ENCODE results near the gene RBM28. TPM values are rescaled to one million over a fixed set of nuclear protein-coding genes. Genes with fewer than 3 reads are reported as not detected.

Gene RBM28
- total and polyA plus RNA-seq, 2 of the 8 experiments (the other 6 are each of a cell fraction or from before 2014, with no cell fraction given), result 12.8 to 65.3 TPM

GRCh38 chr7:128380483-128381106, 36.9 kb upstream of the RBM28 start (continued):
- TF ChIP-seq CHD7 (IDR thresholded peaks at IDR 0.05; ENCODE audit: insufficient replicate concordance, low read length), result no peak
- TF ChIP-seq TCF12 (IDR thresholded peaks at IDR 0.05; ENCODE audit: low read depth, low read length), result no peak
- no peak for TF ChIP-seq RAD21 (IDR thresholded peaks at IDR 0.05 in 1 of 2, conservative IDR thresholded peaks at IDR 0.05 in 1 of 2; ENCODE audit: low read depth in 2 of 2, low read length in 2 of 2)
- TF ChIP-seq POLR2A (IDR thresholded peaks at IDR 0.05; ENCODE audit: control extremely low read depth in 1 of 2, low read depth in 2 of 2, low read length in 2 of 2), result no peak
- no peak for TF ChIP-seq SIX5 (IDR thresholded peaks at IDR 0.05; ENCODE audit: low read depth, low read length)
- TF ChIP-seq EZH2 (IDR thresholded peaks at IDR 0.05; ENCODE audit: low read depth, low read length, severe bottlenecking), result no peak
- TF ChIP-seq SAP30 (IDR thresholded peaks at IDR 0.05; ENCODE audit: insufficient read depth, insufficient replicate concordance, low read length), result no peak
- TF ChIP-seq KDM1A (IDR thresholded peaks at IDR 0.05; ENCODE audit: borderline replicate concordance, low read length), result no peak
